HG03558 (cell line): ENCODE measurements around the gene MYLK4.

Source experiments
- ATAC-seq: cut with Tn5 transposase; IDR thresholded peaks from one replicate; pipeline ENCODE4 v1.9.1; 2021; ENCODE audit warnings: moderate number of reproducible peaks; ENCODE audit not compliant: unreplicated experiment; ENCODE audit errors: extremely low read depth

MYLK4 gene

GRCh38 chr6:2640551-2640950, 110.2 kb downstream of the MYLK4 start:
- no peak for ATAC-seq

DNA sequence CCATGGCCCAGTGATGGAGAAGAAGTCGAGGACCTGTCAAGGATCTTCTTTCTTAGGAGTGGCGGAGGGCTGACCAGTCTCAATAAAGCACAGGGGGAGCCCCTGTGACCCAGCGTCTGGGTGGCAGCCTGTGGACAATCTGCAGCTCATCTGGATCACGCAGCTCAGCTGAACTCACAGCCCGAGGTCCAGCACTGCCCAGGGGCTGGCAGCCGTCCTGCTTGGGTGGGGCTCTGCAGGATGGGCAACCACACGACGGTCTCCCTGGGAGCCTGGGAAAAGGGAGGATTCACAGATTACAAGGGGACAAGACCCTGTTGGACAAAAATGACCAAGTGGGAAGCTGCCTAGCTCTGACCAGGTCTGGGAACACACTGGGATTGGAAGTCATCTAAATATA, 110.8 kb downstream of the MYLK4 start:
- no peak for ATAC-seq

- ATAC-seq = no peak
Observed at GRCh38 chr6:2639167-2639566, 111.6 kb downstream of the MYLK4 start.

DNA sequence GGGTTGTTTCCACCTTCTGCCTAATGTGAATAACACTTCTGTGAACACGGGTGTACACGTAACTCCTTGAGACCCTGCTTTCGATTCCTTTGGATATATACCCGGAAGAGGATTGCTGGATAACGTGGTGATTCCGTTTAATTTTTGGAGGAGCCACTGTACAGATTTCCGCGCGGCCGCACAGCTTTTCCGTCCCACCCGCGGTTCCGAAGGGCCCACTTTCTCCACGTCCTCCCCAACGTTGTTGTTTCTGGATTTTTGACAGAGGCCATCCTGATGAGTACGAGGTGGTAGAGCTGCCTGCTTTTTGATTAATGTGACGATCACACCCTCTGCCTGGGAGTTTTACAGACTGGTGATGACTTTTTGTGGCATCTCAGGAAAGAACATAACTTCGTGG, 114.0 kb downstream of the MYLK4 start:
- ATAC-seq = no peak

DNA sequence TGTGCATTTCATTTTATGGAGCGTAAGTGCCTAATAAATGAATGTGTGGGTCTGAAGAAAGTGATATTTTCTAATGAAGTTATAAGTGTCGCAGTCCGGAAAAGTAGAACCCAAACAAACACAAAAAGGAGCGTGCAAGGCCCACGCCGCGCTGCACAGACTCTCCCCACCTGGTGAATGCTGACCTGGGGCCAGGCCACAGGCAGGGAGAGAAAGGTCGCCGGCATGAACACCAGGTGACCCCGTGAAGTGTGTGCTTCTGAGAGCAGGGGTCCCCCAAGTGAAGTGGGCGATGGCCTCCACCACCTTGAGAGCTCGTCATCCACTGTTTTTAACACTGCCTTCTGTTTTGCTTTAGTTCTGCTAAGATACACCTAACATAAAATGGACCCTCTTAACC, 114.8 kb downstream of the MYLK4 start:
- no peak for ATAC-seq

GRCh38 chr6:2634139-2634964, 116.4 kb downstream of the MYLK4 start:
- no peak for ATAC-seq

GRCh38 chr6:2633736-2634135, 117.0 kb downstream of the MYLK4 start:
- no peak for ATAC-seq

- no peak for ATAC-seq
Observed at GRCh38 chr6:2632976-2633584, 117.6 kb downstream of the MYLK4 start.

DNA sequence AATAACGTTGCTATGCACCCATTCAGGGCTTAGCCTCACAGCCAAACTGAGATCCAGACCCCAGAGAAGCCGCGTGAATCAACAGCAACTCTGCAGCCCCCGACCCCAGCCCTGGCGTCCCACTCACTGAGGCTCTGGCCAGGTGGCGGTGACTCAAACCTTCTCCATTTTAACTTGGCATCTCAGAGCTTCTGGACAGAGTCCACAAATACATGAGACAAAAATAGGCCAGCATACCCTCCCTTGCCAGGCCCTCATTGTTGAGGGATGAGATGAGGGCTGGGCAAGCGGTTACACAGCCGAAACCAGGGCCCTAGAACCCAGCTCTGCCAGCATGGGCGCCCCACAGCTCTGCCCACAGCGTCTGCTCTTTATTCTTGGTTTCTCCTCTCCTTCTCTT, 118.4 kb downstream of the MYLK4 start:
- ATAC-seq = no peak

DNA sequence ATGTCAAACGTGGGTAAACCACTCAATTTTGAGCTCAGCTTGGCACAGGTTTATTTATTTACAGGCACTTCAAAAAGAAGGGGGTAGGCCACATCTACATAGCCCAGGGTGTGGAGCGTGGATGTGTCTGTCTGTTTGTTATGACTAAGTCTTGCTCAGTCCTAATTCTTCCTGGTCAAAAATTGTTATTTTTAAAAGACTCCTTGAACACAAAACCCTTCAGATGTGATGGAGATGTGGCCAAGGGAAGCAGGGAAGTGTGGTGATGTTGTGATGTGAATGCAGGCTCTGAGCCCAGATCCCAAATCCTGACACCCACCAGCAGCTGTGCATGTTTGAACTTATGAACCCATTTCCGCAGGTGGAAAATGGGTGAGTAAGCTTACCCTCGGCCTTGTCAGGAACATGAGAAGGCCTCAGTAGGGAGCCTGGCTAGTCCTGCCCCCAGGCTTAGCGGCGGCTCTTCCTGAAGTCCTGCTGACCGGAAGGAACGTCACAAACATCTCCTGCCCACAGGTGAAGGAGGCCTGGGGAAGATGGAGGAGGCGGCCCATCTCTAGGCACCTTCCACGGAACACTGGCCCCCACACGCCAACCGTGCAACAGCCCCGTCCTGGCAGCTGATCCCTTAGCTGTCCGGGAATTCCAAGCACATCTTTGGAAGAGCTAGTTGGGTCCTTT, 119.7 kb downstream of the MYLK4 start:
- ATAC-seq = no peak

DNA sequence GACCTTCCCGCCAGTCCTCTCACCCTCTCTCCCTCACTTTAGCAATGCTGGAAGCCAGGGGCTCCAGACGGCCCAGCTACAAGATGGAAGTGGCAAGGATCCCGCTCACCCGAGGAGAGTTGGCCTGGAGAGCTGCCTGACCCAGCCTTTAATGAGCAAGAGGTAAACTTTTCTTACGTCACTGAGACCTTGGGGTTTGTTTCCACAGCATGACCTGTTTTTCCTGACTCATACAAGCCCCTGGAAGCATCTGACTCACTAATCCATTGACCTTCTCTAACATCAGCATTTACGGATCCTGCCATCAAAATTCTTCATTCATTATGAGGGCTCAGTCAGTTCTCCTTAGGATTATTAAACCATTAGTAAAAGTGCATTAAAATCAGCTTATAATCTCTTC, 120.4 kb downstream of the MYLK4 start:
- ATAC-seq = no peak

GRCh38 chr6:2626401-2626800, 124.3 kb downstream of the MYLK4 start:
- ATAC-seq = no peak

GRCh38 chr6:2625581-2625980, 125.1 kb downstream of the MYLK4 start:
- ATAC-seq = no peak

DNA sequence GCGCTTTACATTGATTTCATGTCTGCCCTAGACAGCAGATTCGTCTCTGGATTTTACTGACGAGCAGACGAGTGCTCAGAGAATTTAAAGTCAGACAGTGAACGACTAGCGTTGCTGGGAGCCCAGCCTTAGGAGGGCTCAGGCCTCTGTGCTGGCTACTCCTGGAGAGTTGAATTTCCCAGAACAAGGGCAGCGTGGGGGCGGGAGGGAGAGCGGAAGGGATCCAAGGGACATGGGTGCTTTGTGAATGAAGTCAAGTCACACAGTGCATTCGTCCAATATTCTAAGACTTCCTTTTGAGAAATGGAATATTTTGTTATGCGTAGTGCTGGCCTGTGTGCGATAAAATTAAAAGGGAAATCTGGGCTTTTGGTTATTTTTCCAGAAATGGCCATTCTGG, 126.5 kb downstream of the MYLK4 start:
- no peak for ATAC-seq

DNA sequence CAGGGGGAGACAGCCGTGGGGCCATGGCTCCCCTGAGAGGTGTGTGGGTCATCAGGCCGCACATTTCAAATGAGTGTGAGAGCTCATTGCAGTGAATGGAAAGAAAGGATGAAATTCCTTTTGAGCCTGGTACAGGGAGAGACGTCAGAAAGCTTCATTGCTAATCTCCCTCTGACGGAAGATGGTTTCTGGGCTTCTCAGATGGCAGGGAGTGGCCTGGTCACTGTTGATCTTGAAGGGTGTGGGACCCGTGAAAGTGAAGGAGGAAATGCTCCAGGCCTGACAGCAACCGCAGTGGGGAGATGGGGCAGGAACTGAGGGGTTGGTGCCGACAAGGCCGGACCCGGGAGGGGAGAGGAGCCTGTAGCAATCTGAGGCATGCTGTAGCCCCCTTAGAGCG, 127.4 kb downstream of the MYLK4 start:
- ATAC-seq = no peak

GRCh38 chr6:2622671-2623070, 128.1 kb downstream of the MYLK4 start:
- no peak for ATAC-seq

DNA sequence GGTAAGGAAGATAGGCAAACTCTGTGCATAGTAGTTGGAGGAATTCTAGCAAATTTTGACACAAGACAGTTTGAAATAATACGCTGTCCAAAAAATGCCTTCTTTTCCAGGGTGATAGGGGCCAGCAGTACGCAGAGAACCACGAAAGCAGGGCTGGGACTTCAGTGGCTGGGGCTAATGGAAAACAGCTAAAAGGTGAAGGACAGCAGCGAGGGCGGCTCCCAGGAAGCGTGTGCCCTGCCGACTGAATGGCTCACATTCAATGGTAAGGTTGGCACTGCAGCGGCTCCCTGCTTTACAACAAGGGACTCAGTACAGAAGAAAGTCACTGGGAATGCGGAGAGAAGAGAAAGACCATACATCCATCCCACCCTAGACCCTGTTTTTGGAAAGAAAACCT, 131.1 kb downstream of the MYLK4 start:
- no peak for ATAC-seq

DNA sequence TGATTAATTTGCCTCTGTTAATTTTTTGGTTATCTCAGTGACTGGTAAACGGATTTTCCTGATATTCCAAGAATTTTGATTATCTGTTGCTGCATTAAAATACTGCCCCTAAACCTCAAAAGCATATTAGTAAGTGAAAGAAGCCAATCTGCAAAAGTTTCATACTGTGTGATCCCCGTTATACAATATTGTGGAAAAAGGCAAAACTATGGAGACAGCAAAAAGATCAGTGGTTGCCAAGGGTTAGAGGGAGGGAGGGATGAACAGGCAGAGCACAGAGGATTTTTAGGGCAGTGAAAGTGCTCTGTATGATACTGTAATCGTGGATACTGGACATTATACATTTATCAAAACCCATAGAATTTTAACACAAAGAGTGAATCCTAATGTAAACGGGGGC, 133.0 kb downstream of the MYLK4 start:
- ATAC-seq = no peak

GRCh38 chr6:2616811-2617210, 133.9 kb downstream of the MYLK4 start:
- no peak for ATAC-seq

- ATAC-seq = no peak
Observed at GRCh38 chr6:2615251-2615650, 135.5 kb downstream of the MYLK4 start.

- ATAC-seq = no peak
Observed at GRCh38 chr6:2614846-2615245, 135.9 kb downstream of the MYLK4 start.
